PC-3 (cell line): ENCODE measurements around the gene UBE2S. TPM values are rescaled to one million over a fixed set of nuclear protein-coding genes. Genes with fewer than 3 reads are reported as not detected.

Source experiments
- ATAC-seq: fragments of 200-7000 bp; cut with Tn5 transposase; 2 replicates; pipeline ENCODE4 v1.9.1; 2020; ENCODE audit warnings: mild to moderate bottlenecking, moderate library complexity
- BruUV-seq: library from RNA; stranded (reverse); fragments of 400-500 nt; replicated peaks from 2 replicates; lab custom pipeline; 2021; lab: Mats Ljungman, UMichigan
- CTCF ChIA-PET: fragments of 300-600 bp; sonication (Branson Sonifier 250); formaldehyde crosslinking; loops from one replicate; lab custom pipeline; 2022; ENCODE audit warnings: antibody characterized with exemption; lab: Charles Lee
- POLR2A ChIA-PET: fragments of 300-600 bp; sonication (Branson Sonifier 250); formaldehyde crosslinking; loops from one replicate; lab custom pipeline; 2022; ENCODE audit warnings: antibody characterized with exemption; ENCODE audit not compliant: unreplicated experiment; lab: Charles Lee
- DNase-seq: peaks from one replicate; pipeline ENCODE4 v3.0.0-alpha.2; 2015
- H2AFZ ChIP-seq: fragments of 300-600 bp; sonication (generic); 2 replicates; pipeline ENCODE4 v1.6.0; 2016; ENCODE audit warnings: antibody characterized with exemption, low read length
- H3F3A ChIP-seq: fragments of 300-600 bp; sonication (generic); one replicate; pipeline ENCODE4 v1.6.0; 2017; ENCODE audit warnings: antibody characterized with exemption, low read length, control low read depth, mild to moderate bottlenecking; ENCODE audit not compliant: unreplicated experiment
- H3K27ac ChIP-seq: fragments of 300-600 bp; sonication (generic); 2 replicates; pipeline ENCODE4 v1.5.1; 2016; ENCODE audit warnings: mild to moderate bottlenecking, low read length
- H3K27me3 ChIP-seq: fragments of 300-600 bp; sonication (generic); 2 replicates; pipeline ENCODE4 v1.6.1; 2016; ENCODE audit warnings: low read length, mixed read lengths
- H3K36me3 ChIP-seq: fragments of 300-600 bp; sonication (generic); 2 replicates; pipeline ENCODE4 v1.6.1; 2016; ENCODE audit warnings: low read depth, mixed run types, low read length, mixed read lengths
- H3K4me1 ChIP-seq: fragments of 300-600 bp; sonication (generic); 2 replicates; pipeline ENCODE4 v1.5.1; 2016; ENCODE audit warnings: low read length; ENCODE audit not compliant: insufficient read depth
- H3K4me2 ChIP-seq: fragments of 300-600 bp; sonication (generic); 2 replicates; pipeline ENCODE4 v1.6.0; 2016; ENCODE audit warnings: low read length
- H3K4me3 ChIP-seq: fragments of 300-600 bp; sonication (generic); 2 replicates; pipeline ENCODE4 v1.5.1; 2016; ENCODE audit warnings: mild to moderate bottlenecking, low read length, mixed read lengths
- H3K79me2 ChIP-seq: fragments of 300-600 bp; sonication (generic); 2 replicates; pipeline ENCODE4 v1.6.1; 2017; ENCODE audit warnings: low read length, mixed read lengths
- H3K9ac ChIP-seq: fragments of 300-600 bp; sonication (generic); 2 replicates; pipeline ENCODE4 v1.6.0; 2016; ENCODE audit warnings: mild to moderate bottlenecking, low read length
- H3K9me2 ChIP-seq: fragments of 300-600 bp; sonication (generic); replicated peaks from 2 replicates; pipeline ENCODE4 v1.6.1; 2016; ENCODE audit warnings: mixed run types, low read length, mixed read lengths
- H3K9me3 ChIP-seq: fragments of 300-600 bp; sonication (generic); 2 replicates; pipeline ENCODE4 v1.6.1; 2016; ENCODE audit warnings: low read length, mixed read lengths
- H4K20me1 ChIP-seq: fragments of 300-600 bp; sonication (generic); 2 replicates; pipeline ENCODE4 v1.6.1; 2016; ENCODE audit warnings: low read length, mixed read lengths
- EZH2 ChIP-seq: fragments of 300-600 bp; sonication (generic); IDR thresholded peaks from one replicate; pipeline ENCODE4 v1.6.1; 2017; ENCODE audit warnings: antibody characterized with exemption, mild to moderate bottlenecking, low read length; ENCODE audit not compliant: unreplicated experiment
- EZH2phosphoT487 ChIP-seq: fragments of 300-600 bp; sonication (generic); IDR thresholded peaks from 2 replicates; pipeline ENCODE4 v1.6.1; 2018; ENCODE audit warnings: mild to moderate bottlenecking, antibody characterized with exemption, low read length, borderline replicate concordance
- intact Hi-C: fragments of 100-400 bp; cut with micrococcal nuclease; formaldehyde crosslinking; loops from 2 replicates; pipeline ENCODE4 v1.9.0; 2023
- total RNA-seq: library from RNA; depleted of rRNA; stranded (reverse); fragments of >200 nt; gene quantifications from 2 replicates; pipeline ENCODE4 v1.2.3, GENCODE V29; 2014
- TF ChIP-seq, protein P1 (sequence below): fragments of 300-600 bp; sonication (generic); conservative IDR thresholded peaks from 2 replicates; pipeline ENCODE4 v1.5.1; 2017; ENCODE audit warnings: antibody characterized with exemption, low read depth, mild to moderate bottlenecking, low read length

The UBE2S gene
- total RNA-seq, 1 experiment from 2014 or later = 2,245 TPM

DNA sequence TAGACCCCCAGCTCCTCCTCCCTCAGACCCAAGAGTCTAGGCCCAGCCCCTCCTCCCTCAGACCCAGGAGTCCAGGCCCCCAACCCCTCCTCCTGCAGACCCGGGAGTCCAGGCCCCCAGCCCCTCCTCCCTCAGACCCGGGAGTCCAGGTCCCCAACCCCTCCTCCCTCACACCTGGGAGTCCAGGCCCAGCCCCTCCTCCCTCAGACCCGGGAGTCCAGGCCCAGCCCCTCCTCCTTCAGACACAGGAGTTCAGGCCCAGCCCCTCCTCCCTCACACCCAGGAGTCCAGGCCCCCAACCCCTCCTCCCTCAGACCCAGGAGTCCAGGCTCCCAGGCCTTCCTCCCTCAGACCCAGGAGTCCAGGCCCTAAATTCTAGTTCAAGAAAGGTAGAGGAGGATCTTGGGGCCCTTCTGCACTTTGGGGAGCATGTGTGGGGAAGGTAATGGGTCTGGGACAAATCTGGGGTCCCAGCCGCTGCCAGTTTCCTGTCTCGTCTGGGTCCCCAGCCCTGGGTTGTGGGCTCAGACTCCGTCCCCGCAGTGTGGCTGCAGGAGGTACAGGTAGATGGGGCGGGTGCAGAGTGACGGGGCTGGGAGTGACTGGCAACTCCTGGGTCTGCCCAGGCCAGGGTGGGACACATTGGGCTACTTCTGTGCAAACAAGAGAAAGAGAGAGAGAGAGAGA, 34.1 kb downstream of the UBE2S start:
- Histone ChIP-seq H3K9me2 (no peaks in the 10 kb centered on the region), H3K36me3 (no peaks in the 10 kb centered on the region), H3K4me3 (no peak overlapping the region), H3K27ac (peak overlapping the region; percentile 6; the same call in 1 of the 2 replicates), H3K9ac (no peak overlapping the region), H3K4me1 (peaks cover 49% of the 10 kb centered on the region), H3K9me3 (no peaks in the 10 kb centered on the region), H2AFZ (0 out of 2 replicates have a peak overlapping the region, but pooled peaks have one; percentile 17), H3F3A (peaks cover 5% of the 10 kb centered on the region), H3K4me2 (peak overlapping the region; percentile 71), H3K27me3 (no peaks in the 10 kb centered on the region), H3K79me2 (no peaks in the 10 kb centered on the region), H4K20me1 (no peaks in the 10 kb centered on the region)
- BruUV-seq = no TSS peak
- TF ChIP-seq EZH2phosphoT487 (no peak), EZH2 (no peak)
- TF ChIP-seq, protein P1, sequence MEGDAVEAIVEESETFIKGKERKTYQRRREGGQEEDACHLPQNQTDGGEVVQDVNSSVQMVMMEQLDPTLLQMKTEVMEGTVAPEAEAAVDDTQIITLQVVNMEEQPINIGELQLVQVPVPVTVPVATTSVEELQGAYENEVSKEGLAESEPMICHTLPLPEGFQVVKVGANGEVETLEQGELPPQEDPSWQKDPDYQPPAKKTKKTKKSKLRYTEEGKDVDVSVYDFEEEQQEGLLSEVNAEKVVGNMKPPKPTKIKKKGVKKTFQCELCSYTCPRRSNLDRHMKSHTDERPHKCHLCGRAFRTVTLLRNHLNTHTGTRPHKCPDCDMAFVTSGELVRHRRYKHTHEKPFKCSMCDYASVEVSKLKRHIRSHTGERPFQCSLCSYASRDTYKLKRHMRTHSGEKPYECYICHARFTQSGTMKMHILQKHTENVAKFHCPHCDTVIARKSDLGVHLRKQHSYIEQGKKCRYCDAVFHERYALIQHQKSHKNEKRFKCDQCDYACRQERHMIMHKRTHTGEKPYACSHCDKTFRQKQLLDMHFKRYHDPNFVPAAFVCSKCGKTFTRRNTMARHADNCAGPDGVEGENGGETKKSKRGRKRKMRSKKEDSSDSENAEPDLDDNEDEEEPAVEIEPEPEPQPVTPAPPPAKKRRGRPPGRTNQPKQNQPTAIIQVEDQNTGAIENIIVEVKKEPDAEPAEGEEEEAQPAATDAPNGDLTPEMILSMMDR = no peak
- ATAC-seq = peak; percentile 1; the same call in 1 of the 2 replicates
- CTCF ChIA-PET = interaction anchor here (1.0 kb wide), 1 partner anchor 10 kb away, joined by 5 read pairs; no protein-coding TSS in a partner anchor
- POLR2A ChIA-PET = no interaction called here
- no peak for DNase-seq
- intact Hi-C loops = loop anchor here (5.0 kb wide), 1 partner anchor 71 kb away; no protein-coding TSS in a partner anchor

DNA sequence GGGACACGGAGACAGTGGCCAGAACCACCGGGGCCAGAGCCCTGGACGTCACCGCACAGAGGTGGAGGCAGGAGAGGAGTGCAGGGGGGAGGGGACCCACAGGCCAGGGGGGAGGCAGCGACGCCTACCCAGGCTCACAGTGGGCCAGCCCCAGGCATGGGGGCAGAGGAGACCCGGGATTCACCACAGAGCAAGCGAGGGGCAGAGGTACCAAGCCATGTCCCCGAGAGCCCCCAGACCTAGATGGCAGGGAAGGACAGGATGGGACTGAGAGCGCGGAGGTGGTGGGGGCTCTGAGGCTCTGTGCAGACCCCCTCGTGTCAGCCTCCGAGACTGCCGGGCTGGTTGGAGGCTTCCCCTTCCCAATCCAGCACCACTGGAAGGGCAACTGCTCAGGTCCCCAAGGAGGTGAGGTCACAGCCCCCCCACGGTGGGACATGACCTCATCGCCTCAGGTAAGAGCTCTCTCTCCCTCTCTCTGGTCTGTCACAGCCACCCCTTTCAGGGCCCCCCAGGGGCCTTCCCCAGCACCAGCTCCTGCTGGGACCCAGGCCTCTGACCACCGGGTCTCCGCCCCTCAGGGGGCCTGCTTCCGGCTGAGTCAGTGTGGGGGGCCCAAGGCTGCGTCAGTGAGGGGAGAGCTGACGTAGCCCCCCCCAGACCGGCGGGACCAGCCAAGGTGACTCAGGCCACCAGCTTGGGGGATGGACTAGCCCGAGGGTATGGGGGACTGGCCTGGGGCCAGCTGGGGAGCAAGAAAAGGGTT, 35.1 kb downstream of the UBE2S start:
- H3K27me3 ChIP-seq = no peaks in the 10 kb centered on the region
- H3K27ac ChIP-seq = no peak overlapping the region
- no peaks in the 10 kb centered on the region for H3K9me2 ChIP-seq
- H2AFZ ChIP-seq = no peak overlapping the region
- no peak overlapping the region for H3K4me3 ChIP-seq
- no peaks in the 10 kb centered on the region for H3K79me2 ChIP-seq
- POLR2A ChIA-PET = interaction anchor here (0.6 kb wide), 1 partner anchor 34 kb away, joined by 3 read pairs; no protein-coding TSS in a partner anchor
- CTCF ChIA-PET = no interaction called here
- intact Hi-C loops = loop anchor here (5.0 kb wide), 1 partner anchor 70 kb away; no protein-coding TSS in a partner anchor
- no peaks in the 10 kb centered on the region for H4K20me1 ChIP-seq
- peaks cover 5% of the 10 kb centered on the region for H3F3A ChIP-seq
- ATAC-seq (no peak), DNase-seq (peak; percentile 57)
- H3K9me3 ChIP-seq = no peaks in the 10 kb centered on the region
- no peaks in the 10 kb centered on the region for H3K36me3 ChIP-seq
- H3K4me1 ChIP-seq = peaks cover 49% of the 10 kb centered on the region
- TF ChIP-seq EZH2 (no peak), EZH2phosphoT487 (no peak)
- TF ChIP-seq, protein P1 = no peak
- no TSS peak for BruUV-seq
- H3K9ac ChIP-seq = no peak overlapping the region
- H3K4me2 ChIP-seq = peak overlapping the region; percentile 25
